ENCODE results near the gene KRTAP4-12.

DNA sequence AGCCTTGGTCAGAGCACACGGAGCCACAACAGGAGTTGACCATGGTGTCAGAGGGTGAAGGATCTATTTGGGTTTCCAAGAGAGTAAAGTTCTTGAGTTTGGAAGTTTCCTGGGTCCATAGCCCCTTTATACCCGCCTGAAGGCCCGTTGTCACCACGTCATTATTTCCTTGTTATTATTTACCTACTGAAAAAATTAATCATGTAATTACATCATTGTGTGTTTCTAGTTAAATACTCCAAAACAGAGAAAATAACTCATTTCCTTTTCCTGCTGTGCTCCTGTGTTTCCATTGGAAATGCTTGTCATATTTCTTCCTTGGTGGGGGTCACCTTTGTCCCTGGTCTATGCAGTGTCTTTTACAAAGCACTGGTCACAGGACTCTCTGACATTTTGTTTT lies 25.9 kb downstream of the KRTAP4-12 start, which contains the start of gene KRTAP4-8:
- no peak for TF ChIP-seq CTCF (IDR thresholded peaks at IDR 0.05)
- TF ChIP-seq POLR2AphosphoS5 (IDR thresholded peaks at IDR 0.05): no peak

All from suprapubic skin (tissue), 3 donors.